GM18520 (cell line): ENCODE results near the gene KIF26A.
"Not testable (repeated sequence)": the region's sequence is repeated elsewhere in the genome, so short reads cannot be mapped to it uniquely, and the experiment has no call there.

Source experiments
- ATAC-seq: cut with Tn5 transposase; IDR thresholded peaks from one replicate; pipeline ENCODE4 v1.9.1; 2021; ENCODE audit not compliant: unreplicated experiment

Gene KIF26A

DNA sequence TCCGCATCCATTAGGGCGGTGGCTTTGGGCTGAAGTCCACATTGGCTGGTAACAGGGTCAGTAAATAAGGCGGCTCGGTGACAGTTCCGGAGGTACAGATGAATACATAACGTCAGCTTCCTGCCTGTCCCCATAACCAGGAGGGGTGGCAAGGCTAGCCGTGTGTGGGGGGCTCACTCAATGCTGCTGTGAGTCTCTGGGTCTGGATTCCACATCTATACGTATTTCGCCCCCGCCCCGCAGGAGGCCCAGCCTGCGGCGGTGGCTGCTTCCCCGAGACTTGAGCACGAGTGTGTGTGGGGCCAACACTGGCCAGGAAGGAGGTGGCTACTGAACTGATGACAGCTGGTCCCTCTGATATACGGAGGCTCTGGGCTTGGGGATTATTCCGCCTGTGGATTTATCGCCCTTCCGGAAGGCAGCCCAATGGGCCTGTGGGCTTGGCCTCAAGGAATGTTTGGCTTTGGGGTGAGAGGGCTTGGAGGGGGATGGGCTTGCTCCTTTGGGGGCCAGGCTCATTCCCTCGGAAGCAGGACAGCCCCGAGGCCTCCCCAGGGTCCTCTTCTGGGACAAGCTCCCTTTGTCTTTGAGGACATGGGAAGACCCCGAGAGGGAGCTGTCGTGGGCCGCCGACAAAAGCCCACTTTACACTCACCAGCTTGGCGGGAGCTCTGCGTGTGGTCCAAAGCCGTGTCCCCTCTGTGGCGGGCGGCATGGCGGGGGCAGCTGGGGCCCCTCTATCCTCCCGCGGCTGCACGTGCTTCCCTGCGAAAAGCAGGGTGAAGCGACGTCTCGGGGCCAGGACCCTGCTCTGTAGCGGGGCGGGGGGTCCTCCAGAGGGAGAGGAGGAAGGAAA is 82.1 kb downstream of the KIF26A start:
- ATAC-seq, result no peak

GRCh38 chr14:104221071-104221625 is 82.8 kb downstream of the KIF26A start:
- no peak for ATAC-seq

GRCh38 chr14:104221636-104222369 is 83.4 kb downstream of the KIF26A start:
- no peak for ATAC-seq

- no peak for ATAC-seq
Measured at GRCh38 chr14:104222396-104223036, 84.1 kb downstream of the KIF26A start.

DNA sequence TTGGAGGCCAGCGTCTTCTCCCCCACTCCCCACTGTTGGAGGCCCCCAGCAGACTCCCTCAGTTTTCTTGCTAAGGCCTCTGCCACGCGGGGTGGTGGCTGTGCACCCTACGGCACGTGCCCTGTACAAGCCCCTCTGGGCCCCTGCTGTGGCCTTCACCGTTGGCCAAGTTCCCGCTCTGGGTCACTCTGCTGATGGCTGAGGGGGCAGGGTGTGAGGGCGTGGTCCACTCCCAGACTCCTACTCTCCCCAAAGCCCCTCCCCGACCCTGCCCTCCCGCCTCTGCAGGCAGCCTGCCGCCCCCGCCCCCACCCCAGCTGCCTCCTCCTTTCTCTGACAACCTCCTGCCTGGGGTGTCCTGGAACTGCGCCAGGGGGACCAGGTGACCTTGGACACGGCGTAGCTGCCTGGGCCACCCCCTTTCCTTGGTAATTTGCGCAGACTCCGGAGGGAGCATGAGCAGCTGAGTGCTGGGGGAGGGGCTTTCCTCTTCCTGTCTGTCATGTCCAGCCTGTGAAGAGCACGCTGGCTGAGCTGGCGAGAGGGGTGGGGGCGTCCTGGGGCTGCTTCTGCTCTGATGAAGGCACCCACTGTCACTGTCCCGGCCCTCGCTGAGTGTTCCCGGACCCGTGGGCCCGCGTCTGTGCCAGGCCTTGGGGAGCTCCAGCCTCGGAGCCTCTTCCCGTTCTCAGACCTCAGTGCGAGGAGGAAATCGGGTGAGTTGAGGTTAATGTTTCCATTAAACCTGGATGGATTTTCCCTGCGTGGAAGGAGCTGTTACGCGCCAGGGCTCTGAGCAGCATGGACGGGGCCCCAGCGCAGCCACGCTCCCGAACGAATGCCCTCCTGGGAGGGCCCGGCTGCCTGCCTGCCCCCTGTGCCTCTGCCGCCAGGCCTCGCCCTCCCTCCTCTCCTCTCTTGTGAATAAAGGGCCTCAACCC is 85.0 kb downstream of the KIF26A start:
- ATAC-seq, result no peak

GRCh38 chr14:104224131-104224505 is 85.7 kb downstream of the KIF26A start:
- no peak for ATAC-seq

DNA sequence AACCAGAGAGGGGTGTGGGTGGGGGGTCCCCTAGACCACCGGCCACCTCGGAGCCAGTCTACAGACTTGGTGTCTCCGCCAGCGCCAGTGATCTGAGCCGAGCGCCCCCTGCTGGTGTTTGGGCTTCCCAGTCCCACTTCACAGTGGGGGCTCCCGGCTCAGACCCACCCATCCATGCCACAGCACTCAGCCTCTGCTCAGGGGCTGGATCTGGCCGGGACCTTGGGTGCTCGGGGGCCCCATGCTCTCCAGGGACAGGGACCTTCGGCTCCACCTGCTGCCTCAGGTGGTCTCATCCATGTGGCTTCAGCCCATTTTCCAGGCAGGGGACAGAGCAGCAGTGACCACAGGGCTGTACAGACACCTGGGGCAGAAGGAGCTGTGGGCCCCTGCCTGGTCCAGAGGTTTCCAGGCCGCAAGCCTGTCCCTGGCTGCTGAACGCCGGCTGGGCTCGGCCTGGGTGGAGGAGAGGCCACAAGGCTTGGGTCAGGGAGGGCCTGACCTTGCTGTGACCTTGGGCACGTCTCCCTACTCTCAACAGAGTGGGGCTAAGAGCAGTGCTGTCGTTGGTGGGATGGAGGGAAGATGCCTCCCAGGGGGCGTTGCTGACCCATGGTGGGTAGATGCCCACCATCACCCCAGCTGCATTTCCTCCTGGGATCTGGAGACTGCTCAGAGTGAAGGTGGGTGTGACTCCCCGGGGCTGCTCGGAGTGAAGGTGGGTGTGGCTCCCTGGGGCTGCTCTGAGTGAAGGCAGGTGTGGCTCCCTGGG is 86.3 kb downstream of the KIF26A start:
- no peak for ATAC-seq

DNA sequence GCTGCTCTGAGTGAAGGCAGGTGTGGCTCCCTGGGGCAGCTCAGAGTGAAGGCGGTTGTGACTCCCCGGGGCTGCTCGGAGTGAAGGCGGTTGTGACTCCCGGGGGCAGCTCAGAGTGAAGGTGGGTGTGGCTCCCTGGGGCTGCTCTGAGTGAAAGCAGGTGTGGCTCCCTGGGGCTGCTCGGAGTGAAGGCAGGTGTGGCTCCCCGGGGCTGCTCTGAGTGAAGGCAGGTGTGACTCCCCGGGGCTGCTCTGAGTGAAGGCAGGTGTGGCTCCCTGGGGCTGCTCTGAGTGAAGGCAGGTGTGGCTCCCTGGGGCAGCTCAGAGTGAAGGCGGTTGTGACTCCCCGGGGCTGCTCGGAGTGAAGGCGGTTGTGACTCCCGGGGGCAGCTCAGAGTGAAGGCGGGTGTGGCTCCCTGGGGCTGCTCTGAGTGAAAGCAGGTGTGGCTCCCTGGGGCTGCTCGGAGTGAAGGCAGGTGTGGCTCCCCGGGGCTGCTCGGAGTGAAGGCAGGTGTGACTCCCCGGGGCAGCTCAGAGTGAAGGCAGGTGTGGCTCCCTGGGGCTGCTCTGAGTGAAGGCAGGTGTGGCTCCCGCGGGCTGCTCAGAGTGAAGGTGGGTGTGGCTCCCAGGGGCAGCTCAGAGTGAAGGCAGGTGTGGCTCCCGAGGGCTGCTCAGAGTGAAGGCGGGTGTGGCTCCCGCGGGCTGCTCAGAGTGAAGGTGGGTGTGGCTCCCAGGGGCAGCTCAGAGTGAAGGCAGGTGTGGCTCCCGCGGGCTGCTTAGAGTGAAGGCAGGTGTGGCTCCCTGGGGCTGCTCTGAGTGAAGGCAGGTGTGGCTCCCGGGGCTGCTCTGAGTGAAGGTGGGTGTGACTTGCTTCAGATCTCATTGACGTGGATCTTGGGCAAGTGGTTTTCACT is 87.1 kb downstream of the KIF26A start:
- not testable (repeated sequence) for ATAC-seq

GRCh38 chr14:104226421-104227383 is 88.3 kb downstream of the KIF26A start:
- no peak for ATAC-seq

GRCh38 chr14:104227806-104228205 is 89.4 kb downstream of the KIF26A start:
- no peak for ATAC-seq

DNA sequence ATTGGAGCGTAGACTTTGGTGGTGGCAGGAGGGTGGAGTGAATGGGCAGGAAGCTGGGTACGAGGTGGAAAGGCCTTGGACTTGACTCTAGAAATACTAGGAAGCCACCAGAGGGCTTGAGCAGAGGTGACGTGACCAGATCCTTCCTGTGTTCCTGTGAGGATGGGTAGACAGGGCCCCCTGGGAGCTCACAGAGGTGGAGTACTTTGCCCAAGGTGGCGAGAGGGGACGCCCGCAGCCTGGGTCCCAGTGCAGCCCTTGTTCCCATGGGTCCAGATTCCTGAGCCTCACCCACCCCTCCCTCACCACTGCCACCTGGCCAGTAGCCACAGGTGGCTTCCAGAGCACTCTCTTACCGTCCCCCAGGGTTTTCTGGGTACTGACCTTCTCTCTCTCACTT is 89.8 kb downstream of the KIF26A start:
- no peak for ATAC-seq

- ATAC-seq, result no peak
Measured at GRCh38 chr14:104228716-104229533, 90.5 kb downstream of the KIF26A start.

- no peak for ATAC-seq
Measured at GRCh38 chr14:104229534-104230055, 91.2 kb downstream of the KIF26A start.

GRCh38 chr14:104230119-104230815 is 91.9 kb downstream of the KIF26A start:
- no peak for ATAC-seq
